ENCODE measurements around the gene OR14A2. TPM values are rescaled to one million over a fixed set of nuclear protein-coding genes. Genes with fewer than 3 reads are reported as not detected.
"Not testable (repeated sequence)": the region's sequence is repeated elsewhere in the genome, so short reads cannot be mapped to it uniquely, and the experiment has no call there.

The OR14A2 gene
- total RNA-seq, 1 experiment from 2014 or later, result not detected

DNA sequence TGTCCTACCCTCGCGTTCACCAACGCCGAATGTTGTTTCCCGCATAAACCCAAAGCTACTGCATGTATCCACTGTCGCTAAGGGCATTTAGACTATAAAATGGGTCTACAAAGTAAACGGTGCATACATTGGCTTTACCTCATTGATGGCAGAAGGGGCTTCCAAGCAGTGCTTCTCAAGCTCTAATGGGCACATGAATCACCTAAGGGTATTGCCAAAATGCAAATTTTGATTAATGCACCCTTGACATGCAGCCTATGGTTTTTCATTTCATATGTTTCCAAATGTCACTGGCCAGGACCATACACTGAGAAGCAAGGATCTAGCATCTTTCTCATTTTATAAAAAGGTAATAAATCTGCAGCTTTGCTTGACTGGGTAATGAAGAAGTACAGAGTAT is 34.2 kb downstream of the OR14A2 start:
- Histone ChIP-seq H3K9me3 (replicated peaks) (peaks cover 11% of the 10 kb centered on the region), H3K27ac (no peak overlapping the region)
- DNase-seq (ENCODE audit: low read depth in 1 of 2, low spot score in 2 of 2), result no peak

DNA sequence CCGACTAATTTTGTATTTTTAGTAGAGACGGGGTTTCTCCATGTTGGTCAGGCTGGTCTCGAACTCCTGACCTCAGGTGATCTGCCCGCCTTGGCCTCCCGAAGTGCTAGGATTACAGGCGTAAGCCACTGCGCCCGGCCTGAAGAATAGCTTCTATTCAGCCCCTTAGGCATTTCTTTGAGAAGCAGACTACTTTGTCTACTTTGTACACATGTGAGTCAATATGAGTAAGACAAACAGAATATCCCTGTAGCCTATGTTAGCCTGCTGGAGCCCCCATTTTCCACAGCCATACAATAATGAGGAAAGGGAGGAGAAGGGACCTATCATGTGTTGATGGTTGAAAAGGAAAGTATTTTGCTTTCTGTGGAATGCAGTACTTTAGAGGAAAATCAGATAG is 37.3 kb downstream of the OR14A2 start:
- H3K4me1 ChIP-seq (replicated peaks); DNase-seq (ENCODE audit: low read depth in 1 of 2, low spot score in 2 of 2); H3K27ac ChIP-seq; H3K36me3 ChIP-seq; H3K4me3 ChIP-seq; H3K27me3 ChIP-seq (replicated peaks): not testable (repeated sequence)
- peaks cover 14% of the 10 kb centered on the region; the same call in 1 of the 2 replicates for H3K9me3 ChIP-seq (replicated peaks)

More for the DNA sequence above, 34.2 kb downstream of the OR14A2 start:
- H3K27me3 ChIP-seq (replicated peaks), result no peaks in the 10 kb centered on the region
- H3K4me3 ChIP-seq, result no peak overlapping the region
- no peaks in the 10 kb centered on the region for H3K36me3 ChIP-seq
- H3K4me1 ChIP-seq (replicated peaks), result no peaks in the 10 kb centered on the region

- no peak for DNase-seq (ENCODE audit: low read depth in 1 of 2, low spot score in 2 of 2)
- H3K4me1 ChIP-seq (replicated peaks), result no peaks in the 10 kb centered on the region
- H3K27me3 ChIP-seq (replicated peaks), result no peaks in the 10 kb centered on the region
Observed at GRCh38 chr1:247701338-247701737, 46.6 kb downstream of the OR14A2 start.

DNA sequence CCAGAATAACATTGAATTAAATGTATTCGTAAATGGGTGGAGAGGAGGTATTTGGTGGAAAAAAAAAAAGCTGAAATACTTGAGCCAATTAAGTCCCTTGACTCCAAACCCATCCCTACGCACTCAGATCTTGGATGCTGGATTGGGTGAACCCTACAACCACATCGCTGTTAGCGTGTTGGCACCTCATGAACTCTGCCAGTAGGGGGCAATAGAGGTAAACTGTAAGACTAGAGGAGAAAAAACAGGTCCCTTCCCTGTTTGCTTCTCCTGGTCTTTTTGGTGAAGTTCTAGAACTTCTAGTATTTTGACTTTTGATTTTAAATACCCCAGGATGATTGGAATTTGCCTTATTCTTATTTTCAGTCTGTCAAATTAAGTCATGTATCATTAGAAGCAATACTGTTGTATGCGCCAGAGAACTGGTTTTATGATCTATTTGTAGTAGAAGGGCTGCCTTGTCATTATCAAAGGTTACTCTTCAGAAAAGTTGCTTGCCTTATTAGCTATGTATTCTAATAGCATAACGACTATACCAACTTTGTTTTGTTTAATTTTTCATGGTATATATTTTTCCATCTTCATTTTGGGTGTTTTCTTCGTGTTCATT is 66.5 kb downstream of the OR14A2 start:
- Histone ChIP-seq H3K36me3 (no peaks in the 10 kb centered on the region), H3K9me3 (replicated peaks) (no peaks in the 10 kb centered on the region; the same call in 1 of the 2 replicates), H3K27me3 (replicated peaks) (no peaks in the 10 kb centered on the region), H3K27ac (no peak overlapping the region), H3K4me1 (replicated peaks) (no peaks in the 10 kb centered on the region), H3K4me3 (no peak overlapping the region)
- DNase-seq (ENCODE audit: low read depth in 1 of 2, low spot score in 2 of 2), result no peak

More at GRCh38 chr1:247701338-247701737, 46.6 kb downstream of the OR14A2 start:
- Histone ChIP-seq H3K36me3 (no peaks in the 10 kb centered on the region), H3K27ac (no peak overlapping the region), H3K4me3 (no peak overlapping the region), H3K9me3 (replicated peaks) (peaks cover 4% of the 10 kb centered on the region; the same call in 1 of the 2 replicates)

DNA sequence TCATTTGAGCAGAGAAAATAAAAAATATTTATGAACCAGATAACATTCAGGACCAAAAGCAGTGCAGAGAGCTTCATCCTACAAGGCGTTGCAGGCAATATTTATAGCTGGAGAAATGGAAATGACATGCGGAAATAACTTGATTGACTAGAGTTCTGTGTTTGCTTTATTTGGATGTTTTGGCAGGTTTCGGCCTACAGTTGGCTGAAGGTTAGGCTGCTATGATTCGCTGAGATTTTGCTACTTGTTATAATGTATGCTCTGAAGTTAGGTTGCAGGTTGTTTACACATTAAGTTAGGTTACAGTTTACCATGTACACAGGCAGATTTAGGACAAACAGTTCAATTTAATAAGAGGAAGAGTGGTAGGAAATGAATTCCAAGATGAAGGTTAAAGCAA is 67.8 kb downstream of the OR14A2 start:
- H3K4me1 ChIP-seq (replicated peaks), result no peaks in the 10 kb centered on the region
- H3K27ac ChIP-seq, result no peak overlapping the region
- H3K27me3 ChIP-seq (replicated peaks), result no peaks in the 10 kb centered on the region
- no peak for DNase-seq (ENCODE audit: low read depth in 1 of 2, low spot score in 2 of 2)
- H3K4me3 ChIP-seq, result no peak overlapping the region
- no peaks in the 10 kb centered on the region; the same call in 1 of the 2 replicates for H3K9me3 ChIP-seq (replicated peaks)
- H3K36me3 ChIP-seq, result no peaks in the 10 kb centered on the region

- Histone ChIP-seq H3K36me3 (no peaks in the 10 kb centered on the region), H3K9me3 (replicated peaks) (no peaks in the 10 kb centered on the region; the same call in 1 of the 2 replicates), H3K4me3 (no peak within 1 kb of the TSS), H3K27me3 (replicated peaks) (no peaks in the 10 kb centered on the region), H3K27ac (no peak within 1 kb of the TSS), H3K4me1 (replicated peaks) (no peaks in the 10 kb centered on the region)
- DNase-seq (ENCODE audit: low read depth in 1 of 2, low spot score in 2 of 2), result no peak
Observed at GRCh38 chr1:247679639-247680038, 68.3 kb downstream of the OR14A2 start, which contains the start of gene OR13G1. Gene OR13G1, minus strand, starts transcription at chr1:247679739. Its CDS starts 6,698 bp downstream, at chr1:247673041.

Other genes starting within 250 kb of the OR14A2 start
- gene OR2C3, start 211.7 kb downstream of the OR14A2 start, total RNA-seq (2014; rRNA removed; shearing (Covaris generic)), result not detected in 2 replicates
- gene GCSAML, start 199.0 kb downstream of the OR14A2 start, total RNA-seq (2014; rRNA removed; shearing (Covaris generic)), result not detected in 2 replicates
- gene OR2G2, start 159.8 kb downstream of the OR14A2 start, total RNA-seq (2014; rRNA removed; shearing (Covaris generic)), result not detected in 2 replicates
- not detected in 2 replicates for gene OR2G3, start 142.6 kb downstream of the OR14A2 start, total RNA-seq (2014; rRNA removed; shearing (Covaris generic))
- gene OR13G1, start 68.4 kb downstream of the OR14A2 start, total RNA-seq (2014; rRNA removed; shearing (Covaris generic)), result not detected in 2 replicates
- gene OR6F1, start 31.5 kb downstream of the OR14A2 start, total RNA-seq (2014; rRNA removed; shearing (Covaris generic)), result not detected in 2 replicates
- not detected in 2 replicates for gene OR14K1, start 9.5 kb downstream of the OR14A2 start, total RNA-seq (2014; rRNA removed; shearing (Covaris generic))
- gene OR1C1, start 12.4 kb upstream of the OR14A2 start, total RNA-seq (2014; rRNA removed; shearing (Covaris generic)), result not detected in 2 replicates
- gene OR14A16, start 76.0 kb upstream of the OR14A2 start, total RNA-seq (2014; rRNA removed; shearing (Covaris generic)), result not detected in 2 replicates
- not detected in 2 replicates for gene OR11L1, start 93.8 kb upstream of the OR14A2 start, total RNA-seq (2014; rRNA removed; shearing (Covaris generic))
- not detected in 2 replicates for gene TRIM58, start 109.0 kb upstream of the OR14A2 start, total RNA-seq (2014; rRNA removed; shearing (Covaris generic))
- gene OR2W3, start 147.4 kb upstream of the OR14A2 start, total RNA-seq (2014; rRNA removed; shearing (Covaris generic)), result not detected in 2 replicates
- gene OR2T8, start 172.1 kb upstream of the OR14A2 start, total RNA-seq (2014; rRNA removed; shearing (Covaris generic)), result not detected in 2 replicates
- gene OR2AJ1, start 176.7 kb upstream of the OR14A2 start, total RNA-seq (2014; rRNA removed; shearing (Covaris generic)), result not detected in 2 replicates
- gene OR2L8, start 200.7 kb upstream of the OR14A2 start, total RNA-seq (2014; rRNA removed; shearing (Covaris generic)), result not detected in 2 replicates
- not detected in 2 replicates for gene OR2AK2, start 217.1 kb upstream of the OR14A2 start, total RNA-seq (2014; rRNA removed; shearing (Covaris generic))